BJ (cell line): Measurements from ENCODE around the gene AFF3. TPM values are rescaled to one million over a fixed set of nuclear protein-coding genes. Genes with fewer than 3 reads are reported as not detected.

ENCODE experiments used
- CTCF ChIA-PET: fragments of 350-600 bp; formaldehyde crosslinking; extraction: SDS; loops from one replicate; lab custom pipeline; 2021; ENCODE audit warnings: antibody characterized with exemption, inconsistent platforms; lab: Yijun Ruan, JAX
- POLR2A ChIA-PET: fragments of 300-600 bp; sonication (Branson Sonifier 250); formaldehyde crosslinking; extraction: SDS; loops from one replicate; lab custom pipeline; 2021; ENCODE audit warnings: antibody characterized with exemption; lab: Charles Lee
- DNase-seq: peaks from one replicate; pipeline ENCODE4 v3.0.0-alpha.2; 2011; ENCODE audit warnings: low read depth
- H3K27me3 ChIP-seq: 2 replicates; pipeline ENCODE4 v1.6.0; 2011; ENCODE audit warnings: low read length; ENCODE audit not compliant: control insufficient read depth, insufficient read depth
- H3K36me3 ChIP-seq: 2 replicates; pipeline ENCODE4 v1.5.1; 2011; ENCODE audit warnings: low read length; ENCODE audit not compliant: control insufficient read depth, insufficient read depth
- H3K4me3 ChIP-seq: 2 replicates; pipeline ENCODE4 v1.5.1; 2011; ENCODE audit warnings: low read depth, mild to moderate bottlenecking, control low read depth, low read length
- CTCF ChIP-seq: IDR thresholded peaks from 2 replicates; pipeline ENCODE4 v1.5.1; 2011; ENCODE audit warnings: low read depth, mild to moderate bottlenecking, control low read depth, inconsistent platforms, low read length, moderate library complexity; ENCODE audit not compliant: insufficient read depth
- polyA plus RNA-seq: library from polyadenylated mRNA; depleted of rRNA; stranded (reverse); fragments of >200 nt; gene quantifications from 2 replicates; pipeline ENCODE4 v1.2.3, GENCODE V29; 2011

The AFF3 gene
- polyA plus RNA-seq, 1 experiment: 11.5 TPM

- H3K36me3 ChIP-seq: no peaks in the 10 kb centered on the region
- H3K27me3 ChIP-seq: no peaks in the 10 kb centered on the region
- no peak overlapping the region for H3K4me3 ChIP-seq
- no peak for DNase-seq
- POLR2A ChIA-PET: no interaction called here
- CTCF ChIA-PET: interaction anchor here (2.2 kb wide), 1 partner anchor 9 kb away, joined by 7 read pairs; no protein-coding TSS in a partner anchor
- no peak for TF ChIP-seq CTCF
These were observed 354.5 kb downstream of the AFF3 start for GRCh38 chr2:99787769-99788382.

- H3K4me3 ChIP-seq: no peak overlapping the region
- POLR2A ChIA-PET: no interaction called here
- no peaks in the 10 kb centered on the region for H3K36me3 ChIP-seq
- no peak for DNase-seq
- H3K27me3 ChIP-seq: no peaks in the 10 kb centered on the region
- CTCF ChIA-PET: interaction anchor here (0.6 to 2.2 kb wide), 5 partner anchors 8 to 227 kb away, joined by 3 to 7 read pairs (median 4); no protein-coding TSS in a partner anchor
- no peak for TF ChIP-seq CTCF
These were observed 355.6 kb downstream of the AFF3 start for GRCh38 chr2:99786636-99787390.

- no peak overlapping the region for H3K4me3 ChIP-seq
- CTCF ChIA-PET: no interaction called here
- no peak for TF ChIP-seq CTCF
- H3K27me3 ChIP-seq: no peaks in the 10 kb centered on the region
- no peaks in the 10 kb centered on the region for H3K36me3 ChIP-seq
- no peak for DNase-seq
- POLR2A ChIA-PET: no interaction called here
These were observed 357.4 kb downstream of the AFF3 start for GRCh38 chr2:99784946-99785345.

GRCh38 chr2:99784282-99784681 lies 358.1 kb downstream of the AFF3 start:
- no peaks in the 10 kb centered on the region for H3K36me3 ChIP-seq
- no peaks in the 10 kb centered on the region for H3K27me3 ChIP-seq
- ChIA-PET CTCF (no interaction called here), POLR2A (no interaction called here)
- TF ChIP-seq CTCF: no peak
- DNase-seq: no peak
- no peak overlapping the region for H3K4me3 ChIP-seq

GRCh38 chr2:99780276-99780675 lies 362.1 kb downstream of the AFF3 start:
- no peak for DNase-seq
- Histone ChIP-seq H3K36me3 (no peaks in the 10 kb centered on the region), H3K27me3 (no peaks in the 10 kb centered on the region), H3K4me3 (no peak overlapping the region)
- ChIA-PET CTCF (no interaction called here), POLR2A (no interaction called here)
- TF ChIP-seq CTCF: no peak
